Measurements from ENCODE around the gene UBA3. TPM values are rescaled to one million over a fixed set of nuclear protein-coding genes. Genes with fewer than 3 reads are reported as not detected.
A peak's percentile ranks its signal among the peaks of the same experiment; 100 is the strongest.

UBA3 gene
- total RNA-seq, 5 donors from 2014 or later (not counting 1 experiment from before 2014, with no cell fraction given), result 62.7 to 83.1 (median 73.2) TPM

DNA sequence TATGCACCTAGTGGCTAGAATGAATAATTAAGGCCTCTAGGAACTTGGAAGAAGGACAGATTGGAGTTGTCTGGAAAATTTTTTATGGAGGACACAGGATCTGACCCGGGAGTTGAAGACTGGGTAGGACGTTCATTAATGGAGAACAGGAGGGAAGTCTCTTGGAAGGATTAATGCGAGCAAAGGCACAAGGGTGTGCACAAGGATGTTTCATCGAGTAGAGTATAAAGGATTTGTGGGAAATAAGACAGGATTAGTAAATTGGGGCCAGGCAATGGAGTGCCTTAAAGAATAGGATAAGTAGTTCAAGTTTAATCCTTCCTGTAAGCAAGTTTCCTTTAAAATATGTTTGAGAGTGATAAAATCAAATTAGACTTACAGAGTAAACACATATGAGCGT lies 27.7 kb upstream of the UBA3 start:
- Histone ChIP-seq H3K4me3 (ENCODE audit: control insufficient read depth in 1 of 2, extremely low read depth in 1 of 2, low read length in 1 of 2) (no peak overlapping the region), H3K9me3 (no peaks in the 10 kb centered on the region), H3K27me3 (replicated peaks in 1 of 2; ENCODE audit: control insufficient read depth in 2 of 2, extremely low read depth in 1 of 2, insufficient read depth in 2 of 2, low read length in 1 of 2) (no peaks in the 10 kb centered on the region), H3K27ac (ENCODE audit: low read length) (no peak overlapping the region), H3K4me1 (ENCODE audit: control insufficient read depth in 1 of 2, extremely low read depth in 1 of 2, insufficient read depth in 2 of 2, low read length in 2 of 2) (peaks cover 0 to 2% of the 10 kb centered on the region in 2 experiments), H3K36me3 (ENCODE audit: control insufficient read depth in 2 of 2, extremely low read depth in 1 of 2, insufficient read depth in 1 of 2, low read length in 1 of 2) (peaks cover 0 to 32% of the 10 kb centered on the region in 2 donors)
- Mint-ChIP-seq H3K4me1 (peaks cover 27 to 35% (median 32%) of the 10 kb centered on the region in 3 donors), H3K9me3 (no peaks in the 10 kb centered on the region), H3K27ac (peak overlapping the region; percentile 4 to 49), H3K36me3 (peaks cover 24% of the 10 kb centered on the region), H3K4me3 (no peak overlapping the region), H3K27me3 (no peaks in the 10 kb centered on the region)
- 93% methylated on average over 3 of the region's 5 CpGs for WGBS (ENCODE audit: insufficient coverage)
- DNase-seq, result no peak
- ChIA-PET CTCF (interaction anchor here (0.6 to 2.7 kb wide), 4 partner anchors 13 to 32 kb away, joined by 3 to 12 read pairs (median 4); partner anchors contain the start of gene ARL6IP5 (in 1 of the 2)), POLR2A (interaction anchor here in 1 of 2 donors (0.5 to 1.7 kb wide), 2 partner anchors 13 to 1674 kb away, joined by 3 to 5 read pairs; no protein-coding TSS in a partner anchor)
- ATAC-seq (replicated peaks in 1 of 4), result no peak

DNA sequence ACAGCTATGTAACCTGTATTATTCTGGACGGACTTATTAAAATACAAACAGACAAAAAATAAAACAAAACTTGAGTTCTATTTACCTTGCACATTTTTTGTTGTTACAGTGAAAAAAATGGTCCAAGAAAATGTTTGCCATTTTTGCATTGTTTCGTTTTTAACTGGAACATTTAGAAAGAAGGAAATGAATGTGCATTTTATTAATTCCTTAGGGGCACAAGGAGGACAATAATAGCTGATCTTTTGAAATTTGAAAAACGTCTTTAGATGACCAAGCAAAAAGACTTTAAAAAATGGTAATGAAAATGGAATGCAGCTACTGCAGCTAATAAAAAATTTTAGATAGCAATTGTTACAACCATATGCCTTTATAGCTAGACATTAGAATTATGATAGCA lies 25.2 kb upstream of the UBA3 start:
- WGBS (ENCODE audit: insufficient coverage), result no CpG with 5 or more reads among the region's 3 CpGs
- CTCF ChIA-PET, result interaction anchor here (1.2 to 2.7 kb wide), 3 partner anchors 9 to 201 kb away, joined by 3 to 12 read pairs (median 3); no protein-coding TSS in a partner anchor
- Histone ChIP-seq H3K4me1 (ENCODE audit: control insufficient read depth in 1 of 2, extremely low read depth in 1 of 2, insufficient read depth in 2 of 2, low read length in 2 of 2) (peaks cover 4 to 8% of the 10 kb centered on the region in 2 experiments), H3K4me3 (ENCODE audit: control insufficient read depth in 1 of 2, extremely low read depth in 1 of 2, low read length in 1 of 2) (no peak overlapping the region), H3K36me3 (ENCODE audit: control insufficient read depth in 2 of 2, extremely low read depth in 1 of 2, insufficient read depth in 1 of 2, low read length in 1 of 2) (peaks cover 0 to 45% of the 10 kb centered on the region in 2 donors), H3K9me3 (no peaks in the 10 kb centered on the region), H3K27me3 (replicated peaks in 1 of 2; ENCODE audit: control insufficient read depth in 2 of 2, extremely low read depth in 1 of 2, insufficient read depth in 2 of 2, low read length in 1 of 2) (no peaks in the 10 kb centered on the region), H3K27ac (ENCODE audit: low read length) (no peak overlapping the region)
- peak overlapping the region in 1 of 2 donors; percentile 36 for H3K27ac Mint-ChIP-seq
- H3K27me3 Mint-ChIP-seq, result no peaks in the 10 kb centered on the region
- ATAC-seq (replicated peaks in 1 of 4), result no peak
- no peak for DNase-seq
- POLR2A ChIA-PET, result no interaction called here
- no peak overlapping the region for H3K4me3 Mint-ChIP-seq
- no peaks in the 10 kb centered on the region for H3K9me3 Mint-ChIP-seq
- peaks cover 41% of the 10 kb centered on the region for H3K36me3 Mint-ChIP-seq
- H3K4me1 Mint-ChIP-seq, result peaks cover 44 to 49% (median 47%) of the 10 kb centered on the region in 3 donors

DNA sequence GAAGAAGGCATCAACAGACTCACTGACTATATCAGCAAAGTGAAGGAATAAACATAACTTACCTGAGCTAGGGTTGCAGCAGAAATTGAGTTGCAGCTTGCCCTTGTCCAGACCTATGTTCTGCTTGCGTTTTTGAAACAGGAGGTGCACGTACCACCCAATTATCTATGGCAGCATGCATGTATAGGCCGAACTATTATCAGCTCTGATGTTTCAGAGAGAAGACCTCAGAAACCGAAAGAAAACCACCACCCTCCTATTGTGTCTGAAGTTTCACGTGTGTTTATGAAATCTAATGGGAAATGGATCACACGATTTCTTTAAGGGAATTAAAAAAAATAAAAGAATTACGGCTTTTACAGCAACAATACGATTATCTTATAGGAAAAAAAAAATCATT lies 24.4 kb upstream of the UBA3 start:
- H3K4me3 Mint-ChIP-seq, result peak overlapping the region in 1 of 3 donors; percentile 38
- Histone ChIP-seq H3K4me3 (ENCODE audit: control insufficient read depth in 1 of 2, extremely low read depth in 1 of 2, low read length in 1 of 2) (no peak overlapping the region), H3K27ac (ENCODE audit: low read length) (no peak overlapping the region), H3K4me1 (ENCODE audit: control insufficient read depth in 1 of 2, extremely low read depth in 1 of 2, insufficient read depth in 2 of 2, low read length in 2 of 2) (peaks cover 4 to 12% of the 10 kb centered on the region in 2 experiments), H3K36me3 (ENCODE audit: control insufficient read depth in 2 of 2, extremely low read depth in 1 of 2, insufficient read depth in 1 of 2, low read length in 1 of 2) (peaks cover 0 to 49% of the 10 kb centered on the region in 2 donors), H3K9me3 (no peaks in the 10 kb centered on the region), H3K27me3 (replicated peaks in 1 of 2; ENCODE audit: control insufficient read depth in 2 of 2, extremely low read depth in 1 of 2, insufficient read depth in 2 of 2, low read length in 1 of 2) (no peaks in the 10 kb centered on the region)
- H3K9me3 Mint-ChIP-seq, result no peaks in the 10 kb centered on the region
- 82% methylated on average over 2 of the region's 8 CpGs for WGBS (ENCODE audit: insufficient coverage)
- ChIA-PET CTCF (interaction anchor here (0.6 to 1.2 kb wide), 5 partner anchors 8 to 109 kb away, joined by 3 to 7 read pairs (median 4); no protein-coding TSS in a partner anchor), POLR2A (interaction anchor here in 1 of 2 donors (0.5 to 0.6 kb wide), 2 partner anchors 8 to 54 kb away, joined by 3 to 14 read pairs; no protein-coding TSS in a partner anchor)
- H3K27ac Mint-ChIP-seq, result peak overlapping the region in 1 of 2 donors; percentile 89
- no peak for DNase-seq
- no peak for ATAC-seq (replicated peaks in 1 of 4)
- H3K27me3 Mint-ChIP-seq, result no peaks in the 10 kb centered on the region
- H3K36me3 Mint-ChIP-seq, result peaks cover 45% of the 10 kb centered on the region
- H3K4me1 Mint-ChIP-seq, result peaks cover 51 to 55% (median 54%) of the 10 kb centered on the region in 3 donors

DNA sequence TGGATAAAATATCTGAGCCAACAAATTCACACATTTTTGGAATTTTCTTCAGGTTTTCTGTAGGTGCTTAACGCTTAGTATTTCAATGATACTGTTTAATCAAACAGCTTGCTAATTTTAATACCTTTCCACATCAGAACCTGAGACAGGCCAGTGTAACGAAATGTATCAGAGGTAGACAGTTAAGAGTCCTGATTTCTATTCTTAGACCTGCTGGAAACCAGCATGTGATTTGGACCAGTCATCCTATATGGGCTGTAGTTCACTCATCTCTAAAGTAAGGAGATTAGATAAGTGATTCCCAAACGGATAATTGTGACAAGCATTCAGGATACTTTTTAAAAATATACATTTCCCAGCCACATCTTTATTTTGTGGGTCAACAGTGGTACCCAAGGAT lies 23.0 kb upstream of the UBA3 start:
- CTCF ChIA-PET, result no interaction called here
- Histone ChIP-seq H3K4me3 (ENCODE audit: control insufficient read depth in 1 of 2, extremely low read depth in 1 of 2, low read length in 1 of 2) (no peak overlapping the region), H3K9me3 (no peaks in the 10 kb centered on the region), H3K27ac (ENCODE audit: low read length) (no peak overlapping the region), H3K27me3 (replicated peaks in 1 of 2; ENCODE audit: control insufficient read depth in 2 of 2, extremely low read depth in 1 of 2, insufficient read depth in 2 of 2, low read length in 1 of 2) (no peaks in the 10 kb centered on the region), H3K36me3 (ENCODE audit: control insufficient read depth in 2 of 2, extremely low read depth in 1 of 2, insufficient read depth in 1 of 2, low read length in 1 of 2) (peaks cover 0 to 52% of the 10 kb centered on the region in 2 donors), H3K4me1 (ENCODE audit: control insufficient read depth in 1 of 2, extremely low read depth in 1 of 2, insufficient read depth in 2 of 2, low read length in 2 of 2) (peaks cover 4 to 16% of the 10 kb centered on the region in 2 experiments)
- no peaks in the 10 kb centered on the region for H3K9me3 Mint-ChIP-seq
- peaks cover 50% of the 10 kb centered on the region for H3K36me3 Mint-ChIP-seq
- ATAC-seq (replicated peaks in 1 of 4), result no peak
- peak overlapping the region; percentile 28 to 76 for H3K27ac Mint-ChIP-seq
- WGBS (ENCODE audit: insufficient coverage), result no CpG with 5 or more reads among the region's 3 CpGs
- no peak for DNase-seq
- no peaks in the 10 kb centered on the region for H3K27me3 Mint-ChIP-seq
- no peak overlapping the region for H3K4me3 Mint-ChIP-seq
- H3K4me1 Mint-ChIP-seq, result peaks cover 58 to 62% (median 60%) of the 10 kb centered on the region in 3 donors
- POLR2A ChIA-PET, result no interaction called here

DNA sequence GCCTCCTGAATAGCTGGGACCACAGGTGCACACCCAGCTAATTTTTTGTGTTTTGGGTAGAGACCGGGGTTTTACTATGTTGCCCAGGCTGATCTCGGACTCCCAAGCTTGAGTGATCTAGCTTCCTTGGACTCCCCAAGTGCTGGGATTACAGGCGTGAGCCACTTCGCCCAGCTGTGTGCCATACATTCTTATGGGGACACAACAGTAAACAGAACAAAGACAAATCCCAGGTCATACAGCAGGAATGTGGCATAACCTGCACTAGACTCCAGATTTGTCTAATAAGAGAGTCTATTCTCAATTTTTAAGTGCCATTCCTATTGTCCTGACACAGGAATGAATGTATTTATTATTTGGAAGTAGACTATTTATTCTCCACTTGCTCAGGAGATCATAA lies 22.2 kb upstream of the UBA3 start:
- no peaks in the 10 kb centered on the region for H3K27me3 Mint-ChIP-seq
- peak overlapping the region; percentile 60 to 71 for H3K27ac Mint-ChIP-seq
- H3K36me3 ChIP-seq (ENCODE audit: control insufficient read depth in 2 of 2, extremely low read depth in 1 of 2, insufficient read depth in 1 of 2, low read length in 1 of 2), result peaks cover 0 to 57% of the 10 kb centered on the region in 2 donors
- no peak overlapping the region for H3K4me3 ChIP-seq (ENCODE audit: control insufficient read depth in 1 of 2, extremely low read depth in 1 of 2, low read length in 1 of 2)
- CTCF ChIA-PET, result no interaction called here
- no peaks in the 10 kb centered on the region for H3K9me3 Mint-ChIP-seq
- peaks cover 9 to 24% of the 10 kb centered on the region in 2 experiments for H3K4me1 ChIP-seq (ENCODE audit: control insufficient read depth in 1 of 2, extremely low read depth in 1 of 2, insufficient read depth in 2 of 2, low read length in 2 of 2)
- no peak overlapping the region for H3K27ac ChIP-seq (ENCODE audit: low read length)
- H3K36me3 Mint-ChIP-seq, result peaks cover 54% of the 10 kb centered on the region
- no peaks in the 10 kb centered on the region for H3K9me3 ChIP-seq
- 100% methylated on average over 2 of the region's 4 CpGs for WGBS (ENCODE audit: insufficient coverage)
- ATAC-seq (replicated peaks in 1 of 4) (no peak), DNase-seq (no peak)
- H3K27me3 ChIP-seq (replicated peaks in 1 of 2; ENCODE audit: control insufficient read depth in 2 of 2, extremely low read depth in 1 of 2, insufficient read depth in 2 of 2, low read length in 1 of 2), result no peaks in the 10 kb centered on the region
- POLR2A ChIA-PET, result interaction anchor here in 1 of 2 donors (0.5 kb wide), 1 partner anchor 11 kb away, joined by 3 read pairs; no protein-coding TSS in a partner anchor
- no peak overlapping the region for H3K4me3 Mint-ChIP-seq
- peaks cover 59 to 64% (median 59%) of the 10 kb centered on the region in 3 donors for H3K4me1 Mint-ChIP-seq

DNA sequence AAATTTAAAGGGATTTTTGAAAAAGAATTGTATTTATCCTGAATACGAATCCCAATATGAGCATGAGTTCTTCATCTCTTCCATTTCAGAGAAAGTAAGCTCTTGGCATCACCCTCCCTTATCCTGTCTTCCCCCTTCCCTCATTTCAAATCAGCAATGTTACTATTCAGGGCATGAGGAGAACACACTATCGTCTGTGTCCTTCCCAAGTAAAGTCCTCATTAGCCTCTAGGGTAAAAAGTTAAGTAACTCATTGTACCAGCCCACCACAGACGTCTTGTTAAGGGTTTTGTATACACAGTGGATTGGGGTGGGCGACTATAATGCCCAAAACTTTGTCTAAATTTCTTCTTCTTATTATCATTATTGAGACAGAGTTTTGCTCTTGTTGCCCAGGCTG lies 19.4 kb upstream of the UBA3 start:
- ChIA-PET POLR2A (interaction anchor here in 1 of 2 donors (0.6 to 1.4 kb wide), 6 partner anchors 12 to 63 kb away, joined by 3 to 8 read pairs (median 4); no protein-coding TSS in a partner anchor), CTCF (interaction anchor here (0.5 to 0.8 kb wide), 2 partner anchors 20 to 21 kb away, joined by 3 to 4 read pairs; no protein-coding TSS in a partner anchor)
- no peak for ATAC-seq (replicated peaks in 1 of 4)
- Histone ChIP-seq H3K4me3 (ENCODE audit: control insufficient read depth in 1 of 2, extremely low read depth in 1 of 2, low read length in 1 of 2) (no peak overlapping the region), H3K9me3 (no peaks in the 10 kb centered on the region), H3K27me3 (replicated peaks in 1 of 2; ENCODE audit: control insufficient read depth in 2 of 2, extremely low read depth in 1 of 2, insufficient read depth in 2 of 2, low read length in 1 of 2) (no peaks in the 10 kb centered on the region), H3K36me3 (ENCODE audit: control insufficient read depth in 2 of 2, extremely low read depth in 1 of 2, insufficient read depth in 1 of 2, low read length in 1 of 2) (peaks cover 0 to 51% of the 10 kb centered on the region in 2 donors), H3K4me1 (ENCODE audit: control insufficient read depth in 1 of 2, extremely low read depth in 1 of 2, insufficient read depth in 2 of 2, low read length in 2 of 2) (peaks cover 28 to 48% of the 10 kb centered on the region in 2 experiments), H3K27ac (ENCODE audit: low read length) (no peak overlapping the region)
- peaks cover 55% of the 10 kb centered on the region for H3K36me3 Mint-ChIP-seq
- H3K4me3 Mint-ChIP-seq, result no peak overlapping the region
- H3K9me3 Mint-ChIP-seq, result no peaks in the 10 kb centered on the region
- H3K27me3 Mint-ChIP-seq, result no peaks in the 10 kb centered on the region
- H3K4me1 Mint-ChIP-seq, result peaks cover 78 to 83% (median 80%) of the 10 kb centered on the region in 3 donors
- DNase-seq, result no peak
- peak overlapping the region in 1 of 2 donors; percentile 79 for H3K27ac Mint-ChIP-seq
- no CpG with 5 or more reads among the region's 4 CpGs for WGBS (ENCODE audit: insufficient coverage)

Measured in T-cell (primary cell).